Fibroblast of the aortic adventitia (primary cell): ENCODE measurements around the gene LUC7L. TPM values are rescaled to one million over a fixed set of nuclear protein-coding genes. Genes with fewer than 3 reads are reported as not detected.

Experiments
- DNase-seq: peaks from one replicate; pipeline ENCODE4 v3.0.0-alpha.2; 2010; ENCODE audit warnings: low read depth
- H3K4me3 ChIP-seq: 2 replicates; pipeline ENCODE4 v1.5.1; 2011; ENCODE audit warnings: low read depth, mild to moderate bottlenecking, control low read depth, low read length, moderate library complexity
- CTCF ChIP-seq: IDR thresholded peaks from 2 replicates; pipeline ENCODE4 v1.5.1; 2011; ENCODE audit warnings: mild to moderate bottlenecking, low read length, control low read depth, inconsistent platforms; ENCODE audit not compliant: insufficient read depth
- small RNA-seq: library from RNA; depleted of rRNA; stranded (forward); fragments of <200 nt; gene quantifications from one replicate; pipeline ENCODE3, GENCODE V24; 2012
- total RNA-seq: library from RNA; depleted of rRNA; stranded (reverse); fragments of >200 nt; gene quantifications from 2 replicates; pipeline ENCODE4 v1.2.3, GENCODE V29; 2012; ENCODE audit warnings: low replicate concordance

LUC7L gene
- total RNA-seq, 1 donor, result 37.0 TPM

- no peak for TF ChIP-seq CTCF
- no peak for DNase-seq
- no peak overlapping the region for H3K4me3 ChIP-seq
These were observed 86.8 kb downstream of the LUC7L start for GRCh38 chr16:142405-142967.

GRCh38 chr16:140175-140857 lies 88.9 kb downstream of the LUC7L start:
- no peak for DNase-seq
- no peak overlapping the region for H3K4me3 ChIP-seq
- TF ChIP-seq CTCF, result no peak

Small RNAs within 50 kb of the gene (small RNA-seq; reads per million reads assigned to genes)
- not detected for gene RF00019

Other genes with a start within 250 kb of the LUC7L start
- gene POLR3K, start 175.8 kb downstream of the LUC7L start, total RNA-seq, result 5.1 and 6.1 TPM in 2 replicates
- 11.8 and 15.8 TPM in 2 replicates for gene SNRNP25, start 175.6 kb downstream of the LUC7L start, total RNA-seq
- gene RHBDF1, start 156.8 kb downstream of the LUC7L start, total RNA-seq, result 39.4 and 66.8 TPM in 2 replicates
- gene MPG, start 151.2 kb downstream of the LUC7L start, total RNA-seq, result 53.1 and 124 TPM in 2 replicates
- gene NPRL3, start 90.8 kb downstream of the LUC7L start, total RNA-seq, result 7.1 and 13.0 TPM in 2 replicates
- not detected in 2 replicates for gene HBZ, start 76.8 kb downstream of the LUC7L start, total RNA-seq
- gene HBM, start 63.5 kb downstream of the LUC7L start, total RNA-seq, result not detected in 2 replicates
- gene HBA2, start 56.6 kb downstream of the LUC7L start, total RNA-seq, result not detected in 2 replicates
- not detected in 2 replicates for gene HBA1, start 52.8 kb downstream of the LUC7L start, total RNA-seq
- 0.63 TPM in 1 of 2 replicates, not detected in the other for gene HBQ1, start 49.0 kb downstream of the LUC7L start, total RNA-seq
- 49.5 and 72.0 TPM in 2 replicates for gene FAM234A, start 5.4 kb upstream of the LUC7L start, total RNA-seq
- 1.2 and 2.0 TPM in 2 replicates for gene RGS11, start 46.5 kb upstream of the LUC7L start, total RNA-seq
- gene ARHGDIG, start 51.1 kb upstream of the LUC7L start, total RNA-seq, result 1.6 TPM in 1 of 2 replicates, not detected in the other
- not detected in 2 replicates for gene PDIA2, start 53.7 kb upstream of the LUC7L start, total RNA-seq
- gene AXIN1, start 123.3 kb upstream of the LUC7L start, total RNA-seq, result 13.4 and 26.4 TPM in 2 replicates
- gene MRPL28, start 141.1 kb upstream of the LUC7L start, total RNA-seq, result 49.3 and 83.6 TPM in 2 replicates
- 25.2 and 51.2 TPM in 2 replicates for gene PGAP6, start 152.5 kb upstream of the LUC7L start, total RNA-seq
- gene NME4, start 167.8 kb upstream of the LUC7L start, total RNA-seq, result 35.8 and 75.8 TPM in 2 replicates
- 6.1 and 8.1 TPM in 2 replicates for gene DECR2, start 172.4 kb upstream of the LUC7L start, total RNA-seq
- 14.7 and 24.4 TPM in 2 replicates for gene RAB11FIP3, start 196.2 kb upstream of the LUC7L start, total RNA-seq